H1 (cell line): ENCODE results near the gene HSPBAP1. TPM values are rescaled to one million over a fixed set of nuclear protein-coding genes. Genes with fewer than 3 reads are reported as not detected.

Experiments used
- CTCF ChIA-PET: fragments of 300-600 bp; sonication (Branson Sonifier 250); formaldehyde crosslinking; loops from one replicate; lab custom pipeline; 2021; ENCODE audit not compliant: partially characterized antibody; lab: Charles Lee
- POLR2A ChIA-PET: fragments of 300-600 bp; sonication (Branson Sonifier 250); formaldehyde crosslinking; loops from one replicate; lab custom pipeline; 2021; ENCODE audit warnings: inconsistent platforms; ENCODE audit not compliant: partially characterized antibody; lab: Charles Lee
- DNase-seq, 2 experiments: peaks; one replicate each; pipeline versions ENCODE4 v3.0.0 to v3.0.0-alpha.2; 2010 to 2022; ENCODE audit warnings: low spot score in 2 of 2, low read depth in 1 of 2, mixed read lengths in 1 of 2
- FAIRE-seq: peaks from 2 replicates; lab custom pipeline; 2011; peaks lifted over from hg19 to GRCh38; lab: Jason Lieb, UNC
- H2AFZ ChIP-seq: 2 replicates; pipeline ENCODE4 v1.8.1; 2012; ENCODE audit warnings: low read length, inconsistent platforms
- H2AK5ac ChIP-seq: 2 replicates; pipeline ENCODE4 v1.6.1; 2013; ENCODE audit warnings: low read depth, low read length
- H2BK120ac ChIP-seq: replicated peaks from 2 replicates; pipeline ENCODE3; 2013; ENCODE audit warnings: low read depth, low read length, inconsistent platforms
- H2BK12ac ChIP-seq: 2 replicates; pipeline ENCODE4 v1.6.1; 2013; ENCODE audit warnings: low read depth, low read length
- H2BK15ac ChIP-seq: 2 replicates; pipeline ENCODE4 v1.6.1; 2013; ENCODE audit warnings: low read length
- H2BK20ac ChIP-seq: 2 replicates; pipeline ENCODE4 v1.6.1; 2013; ENCODE audit warnings: low read length
- H2BK5ac ChIP-seq: 2 replicates; pipeline ENCODE4 v1.6.1; 2013; ENCODE audit warnings: low read depth, low read length
- H3K14ac ChIP-seq: 2 replicates; pipeline ENCODE4 v1.6.1; 2013; ENCODE audit warnings: inconsistent platforms; ENCODE audit not compliant: insufficient read length
- H3K18ac ChIP-seq: 2 replicates; pipeline ENCODE4 v1.6.1; 2013; ENCODE audit warnings: low read length; ENCODE audit errors: extremely low read depth
- H3K23ac ChIP-seq: 2 replicates; pipeline ENCODE4 v1.6.1; 2013; ENCODE audit warnings: inconsistent platforms; ENCODE audit not compliant: insufficient read length
- H3K23me2 ChIP-seq: 2 replicates; pipeline ENCODE4 v1.6.1; 2013; ENCODE audit warnings: low read depth, low read length
- H3K27ac ChIP-seq: 2 replicates; pipeline ENCODE4 v1.6.1; 2011; ENCODE audit warnings: low read depth, low read length, inconsistent platforms
- H3K27me3 ChIP-seq, 4 experiments: replicated peaks in 1 of 4; 1 replicate in 1 of 4; 2 replicates in 3 of 4; pipeline versions ENCODE4 v1.6.1 to v1.8.1; 2011 to 2013; ENCODE audit warnings: low read length in 3 of 4, mild to moderate bottlenecking in 3 of 4, inconsistent platforms in 2 of 4, mixed read lengths in 2 of 4, moderate library complexity in 1 of 4; ENCODE audit not compliant: control insufficient read depth in 3 of 4, insufficient read depth in 3 of 4; ENCODE audit errors: extremely low read depth in 1 of 4
- H3K36me3 ChIP-seq, 4 experiments: 2 replicates each; pipeline versions ENCODE4 v1.6.1 to v1.8.1; 2011 to 2013; ENCODE audit warnings: mild to moderate bottlenecking in 4 of 4, low read length in 3 of 4, moderate library complexity in 2 of 4, control low read depth in 1 of 4, inconsistent platforms in 1 of 4; ENCODE audit not compliant: insufficient read depth in 4 of 4, control insufficient read depth in 2 of 4
- H3K4ac ChIP-seq: replicated peaks from 2 replicates; pipeline ENCODE3; 2013; ENCODE audit warnings: low read length, low read depth, mixed read lengths, inconsistent platforms; ENCODE audit not compliant: insufficient read length
- H3K4me1 ChIP-seq, 4 experiments: replicated peaks in 1 of 4; 1 replicate in 1 of 4; 2 replicates in 3 of 4; pipeline versions ENCODE4 v1.6.1 to v1.8.1; 2011 to 2013; ENCODE audit warnings: low read length in 3 of 4, inconsistent platforms in 2 of 4, mixed read lengths in 1 of 4; ENCODE audit not compliant: insufficient read depth in 4 of 4, control insufficient read depth in 3 of 4
- H3K4me2 ChIP-seq, 2 experiments: 2 replicates each; pipeline versions ENCODE4 v1.6.1 to v1.8.1; 2011 to 2013; ENCODE audit warnings: low read depth in 2 of 2, low read length in 2 of 2, control low read depth in 1 of 2, inconsistent platforms in 1 of 2, mild to moderate bottlenecking in 1 of 2; ENCODE audit not compliant: insufficient read depth in 1 of 2
- H3K4me3 ChIP-seq, 4 experiments: fragments of 200-600, 300-600 bp in 1 of 4; sonication (generic), shearing (Covaris generic), sonication (Bioruptor Twin) in 1 of 4; 2 replicates each; pipeline versions ENCODE4 v1.5.1 to v1.8.1; 2011 to 2016; ENCODE audit warnings: low read length in 4 of 4, low read depth in 3 of 4, control low read depth in 2 of 4, inconsistent platforms in 2 of 4, mild to moderate bottlenecking in 2 of 4, mixed read lengths in 1 of 4, moderate library complexity in 1 of 4; ENCODE audit not compliant: insufficient read depth in 2 of 4; ENCODE audit errors: extremely low read depth in 1 of 4
- H3K56ac ChIP-seq: replicated peaks from 2 replicates; pipeline ENCODE3; 2013; ENCODE audit warnings: low read depth, mild to moderate bottlenecking, mixed read lengths, low read length, inconsistent platforms; ENCODE audit not compliant: insufficient read length
- H3K79me1 ChIP-seq: 2 replicates; pipeline ENCODE4 v1.6.1; 2013; ENCODE audit warnings: low read depth, low read length, control low read depth
- H3K79me2 ChIP-seq, 2 experiments: 2 replicates each; pipeline versions ENCODE4 v1.6.1 to v1.8.1; 2012 to 2013; ENCODE audit warnings: low read length in 2 of 2, mild to moderate bottlenecking in 2 of 2, inconsistent platforms in 1 of 2; ENCODE audit not compliant: insufficient read depth in 2 of 2, control insufficient read depth in 1 of 2
- H3K9ac ChIP-seq, 4 experiments: replicated peaks in 1 of 4; 1 replicate in 1 of 4; 2 replicates in 3 of 4; pipeline versions ENCODE4 v1.6.1 to v1.8.1; 2011 to 2013; ENCODE audit warnings: low read depth in 3 of 4, low read length in 3 of 4, control low read depth in 2 of 4, mild to moderate bottlenecking in 2 of 4, moderate library complexity in 2 of 4, inconsistent platforms in 1 of 4; ENCODE audit errors: extremely low read depth in 1 of 4
- H3K9me3 ChIP-seq, 2 experiments: 2 replicates each; pipeline versions ENCODE4 v1.6.1 to v1.8.1; 2012 to 2013; ENCODE audit warnings: mild to moderate bottlenecking in 2 of 2, moderate library complexity in 2 of 2, control low read depth in 1 of 2, inconsistent platforms in 1 of 2, low read depth in 1 of 2, low read length in 1 of 2, mixed read lengths in 1 of 2; ENCODE audit not compliant: insufficient read depth in 2 of 2
- H4K20me1 ChIP-seq, 2 experiments: replicated peaks in 1 of 2; 2 replicates each; pipeline versions ENCODE3 to v1.8.1; 2011 to 2013; ENCODE audit warnings: inconsistent platforms in 2 of 2, low read length in 2 of 2, mild to moderate bottlenecking in 1 of 2; ENCODE audit not compliant: insufficient read depth in 2 of 2, control insufficient read depth in 1 of 2
- H4K5ac ChIP-seq: 2 replicates; pipeline ENCODE4 v1.6.1; 2013; ENCODE audit warnings: low read length, low read depth, mixed read lengths, inconsistent platforms; ENCODE audit not compliant: insufficient read length
- H4K8ac ChIP-seq: 2 replicates; pipeline ENCODE4 v1.8.0; 2013; ENCODE audit warnings: mild to moderate bottlenecking, moderate library complexity, low read length, inconsistent platforms; ENCODE audit not compliant: insufficient read depth; ENCODE audit errors: extremely low read depth
- H4K91ac ChIP-seq: replicated peaks from 2 replicates; pipeline ENCODE3; 2013; ENCODE audit warnings: low read length, mixed read lengths, inconsistent platforms; ENCODE audit not compliant: insufficient read length
- BACH1 ChIP-seq: IDR thresholded peaks from 2 replicates; pipeline ENCODE4 v1.6.1; 2012; ENCODE audit warnings: low read length, improper control_type of control experiment
- BCL11A ChIP-seq, 2 experiments: IDR thresholded peaks; one replicate each; pipeline ENCODE4 v1.6.1; 2011; ENCODE audit warnings: low read depth in 2 of 2, low read length in 2 of 2, mild to moderate bottlenecking in 2 of 2
- BRCA1 ChIP-seq: IDR thresholded peaks from 2 replicates; pipeline ENCODE4 v1.6.1; 2012; ENCODE audit warnings: low read depth, low read length, improper control_type of control experiment
- CBX8 ChIP-seq: fragments of 300-800, 300-1000 bp; sonication (generic); IDR thresholded peaks from 2 replicates; pipeline ENCODE4 v1.7.1; 2016; ENCODE audit warnings: low read depth, low read length, borderline replicate concordance
- CREB1 ChIP-seq: IDR thresholded peaks from 2 replicates; pipeline ENCODE4 v1.6.1; 2012; ENCODE audit warnings: inconsistent platforms
- CTBP2 ChIP-seq: IDR thresholded peaks from 2 replicates; pipeline ENCODE4 v1.7.0; 2011; ENCODE audit warnings: borderline replicate concordance, mild to moderate bottlenecking, moderate library complexity, mixed read lengths, low read length; ENCODE audit not compliant: insufficient read depth, insufficient read length
- HDAC2 ChIP-seq, 2 experiments: fragments of 300-600 bp in 1 of 2; sonication (generic) in 1 of 2; IDR thresholded peaks; 2 replicates each; pipeline ENCODE4 v1.6.1; 2011 to 2012; ENCODE audit warnings: low read depth in 2 of 2, low read length in 2 of 2, mild to moderate bottlenecking in 2 of 2, moderate library complexity in 2 of 2, borderline replicate concordance in 1 of 2, inconsistent platforms in 1 of 2
- MAFK ChIP-seq: IDR thresholded peaks from 2 replicates; pipeline ENCODE4 v1.6.1; 2012; ENCODE audit warnings: low read depth, mild to moderate bottlenecking, improper control_type of control experiment, low read length
- POU5F1 ChIP-seq: IDR thresholded peaks from 2 replicates; pipeline ENCODE4 v1.6.1; 2011; ENCODE audit warnings: low read depth, mild to moderate bottlenecking, low read length, moderate library complexity
- RAD21 ChIP-seq, 2 experiments: IDR thresholded peaks in 1 of 2; conservative IDR thresholded peaks in 1 of 2; 2 replicates each; pipeline ENCODE4 v1.6.1; 2011; ENCODE audit warnings: low read depth in 2 of 2, low read length in 2 of 2, improper control_type of control experiment in 1 of 2, inconsistent platforms in 1 of 2, mild to moderate bottlenecking in 1 of 2, moderate library complexity in 1 of 2
- RNF2 ChIP-seq: fragments of 200-900, 300-1000 bp; sonication (generic); IDR thresholded peaks from 2 replicates; pipeline ENCODE4 v1.7.1; 2016; ENCODE audit warnings: borderline replicate concordance, low read depth, mild to moderate bottlenecking, antibody characterized with exemption, low read length; ENCODE audit not compliant: poor library complexity, severe bottlenecking; ENCODE audit errors: missing control alignments
- SP2 ChIP-seq: IDR thresholded peaks from 2 replicates; pipeline ENCODE4 v1.6.1; 2012; ENCODE audit warnings: mild to moderate bottlenecking, low read length, inconsistent platforms
- TCF12 ChIP-seq: IDR thresholded peaks from 2 replicates; pipeline ENCODE4 v1.6.1; 2011; ENCODE audit warnings: low read depth, mild to moderate bottlenecking, low read length
- WGBS, 2 experiments: shearing (Covaris generic) in 1 of 2; methylation state at CpG; one replicate each; pipeline versions ENCODE4 v1.1.6 to v1.1.7; 2013 to 2015; ENCODE audit warnings: low lambda C conversion rate in 2 of 2, mixed read lengths in 2 of 2, inconsistent platforms in 1 of 2, low coverage in 1 of 2, missing lambda C conversion rate in 1 of 2; ENCODE audit not compliant: insufficient replicate concordance in 2 of 2, insufficient coverage in 1 of 2, insufficient read length in 1 of 2; ENCODE audit errors: extremely low coverage in 1 of 2, missing lambda C conversion rate in 1 of 2; 5-methylcytosine and 5-hydroxymethylcytosine counted together
- polyA plus RNA-seq, 7 experiments: library from polyadenylated mRNA; depleted of rRNA in 3 of 7; stranded (reverse) in 5 of 7; unstranded in 2 of 7; fragments of >200 nt in 5 of 7; fragments of 200-250 nt in 2 of 7; gene quantifications; 1 replicate in 5 of 7; 2 replicates in 1 of 7; 4 replicates in 1 of 7; pipeline versions ENCODE4 v1.2.1 to v1.2.3, GENCODE V29; 2011 to 2013; ENCODE audit warnings: missing spikeins in 2 of 7, mixed read lengths in 2 of 7
- total RNA-seq: library from RNA; stranded (reverse); fragmentation: NEBNext Ultra II Directional; extraction: Animal tissue kit (Norgen Biotek cat#: 25700); gene quantifications from 2 replicates; pipeline ENCODE4 v1.2.1, GENCODE V29; 2021

HSPBAP1 gene
- total and polyA plus RNA-seq, 2 of the 8 experiments (the other 6 are each of a cell fraction or from before 2014, with no cell fraction given): 7.5 to 8.3 TPM

DNA sequence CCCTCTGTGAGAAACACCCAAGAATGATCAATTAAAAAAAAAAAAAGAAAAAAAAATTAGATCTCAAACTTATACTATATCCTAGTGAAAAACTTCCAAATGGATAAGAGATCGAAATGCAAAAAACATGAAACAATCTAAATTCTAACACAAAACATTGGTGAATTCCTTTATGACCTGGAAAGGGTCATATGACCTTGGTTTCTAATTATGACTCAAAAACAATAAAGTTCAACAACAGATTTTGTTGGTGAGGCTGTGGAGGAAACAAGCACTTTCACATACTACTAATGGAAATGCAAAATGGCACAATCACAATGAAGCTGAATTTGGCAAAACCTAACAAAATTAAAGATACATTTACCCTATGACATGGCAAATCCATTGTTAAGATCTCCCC is 45.3 kb downstream of the HSPBAP1 start:
- Histone ChIP-seq H4K91ac (no peak overlapping the region), H2AK5ac (no peak overlapping the region), H2BK12ac (no peak overlapping the region), H3K36me3 (peaks cover 0 to 12% (median 2%) of the 10 kb centered on the region in 4 experiments; a peak in 3 of 8 replicates), H2BK20ac (no peak overlapping the region), H4K8ac (no peak overlapping the region), H3K4me2 (no peak overlapping the region), H3K9ac (no peak overlapping the region), H3K27ac (no peak overlapping the region), H3K23ac (no peak overlapping the region), H2BK15ac (no peak overlapping the region), H3K4ac (no peak overlapping the region), H2AFZ (no peak overlapping the region), H3K56ac (no peak overlapping the region), H4K20me1 (no peaks in the 10 kb centered on the region), H3K18ac (no peak overlapping the region), H3K27me3 (no peaks in the 10 kb centered on the region; a peak in 1 of 7 replicates), H3K4me3 (no peak overlapping the region), H2BK120ac (no peak overlapping the region), H4K5ac (no peak overlapping the region), H3K4me1 (no peaks in the 10 kb centered on the region), H3K79me1 (no peaks in the 10 kb centered on the region), H3K9me3 (peaks cover 0 to 15% of the 10 kb centered on the region in 2 experiments; a peak in 1 of 4 replicates), H3K79me2 (no peaks in the 10 kb centered on the region), H2BK5ac (no peak overlapping the region), H3K14ac (no peak overlapping the region), H3K23me2 (no peaks in the 10 kb centered on the region)
- POLR2A ChIA-PET: interaction anchor here (0.7 kb wide), 1 partner anchor 66 kb away, joined by 3 read pairs; no protein-coding TSS in a partner anchor
- CTCF ChIA-PET: no interaction called here
- WGBS, 2 experiments: 93% methylated on average over 1 of the region's 1 CpG; no CpG with 5 or more reads in 1 of the 2 experiments
- no peak for FAIRE-seq
- no peak for DNase-seq
- TF ChIP-seq RAD21 (IDR thresholded peaks at IDR 0.05 in 1 of 2, conservative IDR thresholded peaks at IDR 0.05 in 1 of 2; ENCODE audit: low read depth in 2 of 2, low read length in 2 of 2): no peak
- no peak for TF ChIP-seq POU5F1
- TF ChIP-seq RNF2: no peak
- TF ChIP-seq CTBP2: no peak
- no peak for TF ChIP-seq BRCA1
- TF ChIP-seq HDAC2 (IDR thresholded peaks at IDR 0.05; ENCODE audit: borderline replicate concordance in 1 of 2, low read depth in 2 of 2, low read length in 2 of 2): no peak
- TF ChIP-seq CREB1: no peak
- TF ChIP-seq BACH1: no peak
- TF ChIP-seq SP2: no peak
- TF ChIP-seq BCL11A (IDR thresholded peaks at IDR 0.05; ENCODE audit: low read depth in 2 of 2, low read length in 2 of 2): no peak
- no peak for TF ChIP-seq TCF12
- no peak for TF ChIP-seq CBX8
- no peak for TF ChIP-seq MAFK
